Measurements from ENCODE around the gene TCL1B. TPM values are rescaled to one million over a fixed set of nuclear protein-coding genes. Genes with fewer than 3 reads are reported as not detected.

TCL1B gene
- total and polyA plus RNA-seq, 2 of the 8 experiments (the other 6 are each of a cell fraction or from before 2014, with no cell fraction given) = 9.6 to 11.5 TPM

DNA sequence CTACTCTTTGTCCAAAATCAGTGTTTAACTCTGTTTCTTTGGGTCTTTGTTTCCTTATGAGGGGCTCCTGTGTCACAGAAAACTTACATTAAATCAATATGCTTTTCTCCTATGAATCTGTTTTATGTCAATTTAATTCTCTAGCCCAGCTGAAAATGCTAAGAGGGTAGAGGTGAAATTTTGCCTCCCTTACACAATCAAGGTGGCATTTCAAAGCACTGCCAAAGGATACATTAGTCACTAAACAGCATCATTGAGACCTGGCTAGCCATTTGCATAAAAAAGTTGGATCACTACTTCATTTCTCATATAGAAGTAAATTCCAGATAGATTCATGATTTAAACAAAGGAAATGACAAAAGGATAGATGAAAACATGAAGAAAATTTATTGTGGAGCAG is 12.1 kb downstream of the TCL1B start (continued):
- TF ChIP-seq, protein P1, sequence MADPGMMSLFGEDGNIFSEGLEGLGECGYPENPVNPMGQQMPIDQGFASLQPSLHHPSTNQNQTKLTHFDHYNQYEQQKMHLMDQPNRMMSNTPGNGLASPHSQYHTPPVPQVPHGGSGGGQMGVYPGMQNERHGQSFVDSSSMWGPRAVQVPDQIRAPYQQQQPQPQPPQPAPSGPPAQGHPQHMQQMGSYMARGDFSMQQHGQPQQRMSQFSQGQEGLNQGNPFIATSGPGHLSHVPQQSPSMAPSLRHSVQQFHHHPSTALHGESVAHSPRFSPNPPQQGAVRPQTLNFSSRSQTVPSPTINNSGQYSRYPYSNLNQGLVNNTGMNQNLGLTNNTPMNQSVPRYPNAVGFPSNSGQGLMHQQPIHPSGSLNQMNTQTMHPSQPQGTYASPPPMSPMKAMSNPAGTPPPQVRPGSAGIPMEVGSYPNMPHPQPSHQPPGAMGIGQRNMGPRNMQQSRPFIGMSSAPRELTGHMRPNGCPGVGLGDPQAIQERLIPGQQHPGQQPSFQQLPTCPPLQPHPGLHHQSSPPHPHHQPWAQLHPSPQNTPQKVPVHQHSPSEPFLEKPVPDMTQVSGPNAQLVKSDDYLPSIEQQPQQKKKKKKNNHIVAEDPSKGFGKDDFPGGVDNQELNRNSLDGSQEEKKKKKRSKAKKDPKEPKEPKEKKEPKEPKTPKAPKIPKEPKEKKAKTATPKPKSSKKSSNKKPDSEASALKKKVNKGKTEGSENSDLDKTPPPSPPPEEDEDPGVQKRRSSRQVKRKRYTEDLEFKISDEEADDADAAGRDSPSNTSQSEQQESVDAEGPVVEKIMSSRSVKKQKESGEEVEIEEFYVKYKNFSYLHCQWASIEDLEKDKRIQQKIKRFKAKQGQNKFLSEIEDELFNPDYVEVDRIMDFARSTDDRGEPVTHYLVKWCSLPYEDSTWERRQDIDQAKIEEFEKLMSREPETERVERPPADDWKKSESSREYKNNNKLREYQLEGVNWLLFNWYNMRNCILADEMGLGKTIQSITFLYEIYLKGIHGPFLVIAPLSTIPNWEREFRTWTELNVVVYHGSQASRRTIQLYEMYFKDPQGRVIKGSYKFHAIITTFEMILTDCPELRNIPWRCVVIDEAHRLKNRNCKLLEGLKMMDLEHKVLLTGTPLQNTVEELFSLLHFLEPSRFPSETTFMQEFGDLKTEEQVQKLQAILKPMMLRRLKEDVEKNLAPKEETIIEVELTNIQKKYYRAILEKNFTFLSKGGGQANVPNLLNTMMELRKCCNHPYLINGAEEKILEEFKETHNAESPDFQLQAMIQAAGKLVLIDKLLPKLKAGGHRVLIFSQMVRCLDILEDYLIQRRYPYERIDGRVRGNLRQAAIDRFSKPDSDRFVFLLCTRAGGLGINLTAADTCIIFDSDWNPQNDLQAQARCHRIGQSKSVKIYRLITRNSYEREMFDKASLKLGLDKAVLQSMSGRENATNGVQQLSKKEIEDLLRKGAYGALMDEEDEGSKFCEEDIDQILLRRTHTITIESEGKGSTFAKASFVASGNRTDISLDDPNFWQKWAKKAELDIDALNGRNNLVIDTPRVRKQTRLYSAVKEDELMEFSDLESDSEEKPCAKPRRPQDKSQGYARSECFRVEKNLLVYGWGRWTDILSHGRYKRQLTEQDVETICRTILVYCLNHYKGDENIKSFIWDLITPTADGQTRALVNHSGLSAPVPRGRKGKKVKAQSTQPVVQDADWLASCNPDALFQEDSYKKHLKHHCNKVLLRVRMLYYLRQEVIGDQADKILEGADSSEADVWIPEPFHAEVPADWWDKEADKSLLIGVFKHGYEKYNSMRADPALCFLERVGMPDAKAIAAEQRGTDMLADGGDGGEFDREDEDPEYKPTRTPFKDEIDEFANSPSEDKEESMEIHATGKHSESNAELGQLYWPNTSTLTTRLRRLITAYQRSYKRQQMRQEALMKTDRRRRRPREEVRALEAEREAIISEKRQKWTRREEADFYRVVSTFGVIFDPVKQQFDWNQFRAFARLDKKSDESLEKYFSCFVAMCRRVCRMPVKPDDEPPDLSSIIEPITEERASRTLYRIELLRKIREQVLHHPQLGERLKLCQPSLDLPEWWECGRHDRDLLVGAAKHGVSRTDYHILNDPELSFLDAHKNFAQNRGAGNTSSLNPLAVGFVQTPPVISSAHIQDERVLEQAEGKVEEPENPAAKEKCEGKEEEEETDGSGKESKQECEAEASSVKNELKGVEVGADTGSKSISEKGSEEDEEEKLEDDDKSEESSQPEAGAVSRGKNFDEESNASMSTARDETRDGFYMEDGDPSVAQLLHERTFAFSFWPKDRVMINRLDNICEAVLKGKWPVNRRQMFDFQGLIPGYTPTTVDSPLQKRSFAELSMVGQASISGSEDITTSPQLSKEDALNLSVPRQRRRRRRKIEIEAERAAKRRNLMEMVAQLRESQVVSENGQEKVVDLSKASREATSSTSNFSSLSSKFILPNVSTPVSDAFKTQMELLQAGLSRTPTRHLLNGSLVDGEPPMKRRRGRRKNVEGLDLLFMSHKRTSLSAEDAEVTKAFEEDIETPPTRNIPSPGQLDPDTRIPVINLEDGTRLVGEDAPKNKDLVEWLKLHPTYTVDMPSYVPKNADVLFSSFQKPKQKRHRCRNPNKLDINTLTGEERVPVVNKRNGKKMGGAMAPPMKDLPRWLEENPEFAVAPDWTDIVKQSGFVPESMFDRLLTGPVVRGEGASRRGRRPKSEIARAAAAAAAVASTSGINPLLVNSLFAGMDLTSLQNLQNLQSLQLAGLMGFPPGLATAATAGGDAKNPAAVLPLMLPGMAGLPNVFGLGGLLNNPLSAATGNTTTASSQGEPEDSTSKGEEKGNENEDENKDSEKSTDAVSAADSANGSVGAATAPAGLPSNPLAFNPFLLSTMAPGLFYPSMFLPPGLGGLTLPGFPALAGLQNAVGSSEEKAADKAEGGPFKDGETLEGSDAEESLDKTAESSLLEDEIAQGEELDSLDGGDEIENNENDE (IDR thresholded peaks at IDR 0.05; ENCODE audit: insufficient replicate concordance, low read length) = no peak
- TF ChIP-seq CTBP2 (IDR thresholded peaks at IDR 0.05; ENCODE audit: borderline replicate concordance, insufficient read depth, insufficient read length, low read length) (no peak), SIX5 (IDR thresholded peaks at IDR 0.05; ENCODE audit: low read depth, low read length) (no peak), KDM1A (IDR thresholded peaks at IDR 0.05; ENCODE audit: borderline replicate concordance, low read length) (no peak), ASH2L (IDR thresholded peaks at IDR 0.05; ENCODE audit: low read length) (no peak), SAP30 (IDR thresholded peaks at IDR 0.05; ENCODE audit: insufficient read depth, insufficient replicate concordance, low read length) (no peak), POLR2A (IDR thresholded peaks at IDR 0.05; ENCODE audit: control extremely low read depth in 1 of 2, low read depth in 2 of 2, low read length in 2 of 2) (no peak), NRF1 (IDR thresholded peaks at IDR 0.05; ENCODE audit: low read depth, low read length) (no peak), MAX (IDR thresholded peaks at IDR 0.05) (no peak), JUN (IDR thresholded peaks at IDR 0.05; ENCODE audit: low read depth, low read length) (no peak), RFX5 (IDR thresholded peaks at IDR 0.05; ENCODE audit: borderline replicate concordance, low read depth, low read length) (no peak), CREB1 (IDR thresholded peaks at IDR 0.05) (no peak), CEBPB (IDR thresholded peaks at IDR 0.05; ENCODE audit: low read depth, low read length) (no peak)
